GM19328 (cell line): ENCODE data around the gene CRISPLD2.

Experiments
- ATAC-seq: cut with Tn5 transposase; IDR thresholded peaks from one replicate; pipeline ENCODE4 v1.9.1; 2021; ENCODE audit warnings: mild to moderate bottlenecking, moderate library complexity; ENCODE audit not compliant: unreplicated experiment

The CRISPLD2 gene

DNA sequence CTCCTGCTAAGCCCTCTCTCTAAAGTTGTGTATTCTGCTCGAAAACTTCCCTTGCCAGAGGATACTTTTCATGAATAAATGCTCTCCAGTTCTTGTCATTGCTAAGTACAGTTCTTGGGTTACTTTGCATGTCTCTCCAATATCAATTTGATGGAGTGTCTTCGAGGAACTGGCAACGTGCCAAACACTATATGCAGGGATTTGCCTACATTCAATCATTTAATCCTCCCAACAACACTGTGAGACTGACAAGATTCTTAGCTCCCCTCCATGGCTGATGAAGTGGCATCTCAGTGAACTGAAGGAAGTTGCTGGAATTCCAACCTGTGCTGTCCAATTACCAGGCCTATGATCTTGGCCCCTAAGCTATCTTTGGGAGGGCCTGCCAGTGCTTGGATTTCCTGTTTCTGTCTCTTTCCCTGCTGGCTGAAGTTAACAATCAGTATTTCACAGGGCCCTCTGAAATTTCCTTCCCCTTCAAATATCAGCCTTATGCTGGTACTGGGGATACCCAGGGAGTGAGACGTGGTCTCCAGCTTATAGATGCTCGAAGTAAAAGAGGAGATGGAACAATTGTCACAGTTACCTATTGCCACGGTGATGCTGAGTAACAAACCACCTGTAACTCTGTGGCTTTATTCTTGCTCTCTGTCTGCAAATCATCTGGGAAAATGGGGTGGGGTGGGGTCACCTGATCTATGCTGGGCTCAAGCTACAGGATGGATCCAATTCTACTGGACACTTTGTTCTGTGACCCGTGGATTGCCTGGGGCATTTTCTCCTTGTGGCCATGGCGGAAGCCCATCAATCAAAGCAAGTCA lies 19.4 kb upstream of the CRISPLD2 start:
- ATAC-seq: no peak

DNA sequence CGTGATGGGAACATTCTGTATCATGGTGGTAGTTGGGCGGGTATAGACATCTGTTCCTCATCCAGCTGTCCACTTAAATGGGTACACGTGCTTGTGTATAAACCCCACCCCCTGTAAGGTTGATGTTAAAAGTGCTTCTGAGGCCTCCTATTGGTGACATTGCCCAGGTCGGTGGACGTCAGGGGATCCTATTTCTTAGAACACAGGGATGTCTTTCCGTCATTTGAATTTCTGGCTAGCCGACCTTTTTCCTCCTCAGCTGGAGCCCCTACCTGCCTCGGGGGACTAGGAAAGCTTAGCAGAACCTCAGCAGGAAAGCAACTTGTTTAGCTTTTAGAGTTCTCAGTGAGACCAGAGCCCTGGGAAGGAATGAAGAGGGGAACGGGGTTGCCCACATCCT lies 16.6 kb upstream of the CRISPLD2 start:
- no peak for ATAC-seq

DNA sequence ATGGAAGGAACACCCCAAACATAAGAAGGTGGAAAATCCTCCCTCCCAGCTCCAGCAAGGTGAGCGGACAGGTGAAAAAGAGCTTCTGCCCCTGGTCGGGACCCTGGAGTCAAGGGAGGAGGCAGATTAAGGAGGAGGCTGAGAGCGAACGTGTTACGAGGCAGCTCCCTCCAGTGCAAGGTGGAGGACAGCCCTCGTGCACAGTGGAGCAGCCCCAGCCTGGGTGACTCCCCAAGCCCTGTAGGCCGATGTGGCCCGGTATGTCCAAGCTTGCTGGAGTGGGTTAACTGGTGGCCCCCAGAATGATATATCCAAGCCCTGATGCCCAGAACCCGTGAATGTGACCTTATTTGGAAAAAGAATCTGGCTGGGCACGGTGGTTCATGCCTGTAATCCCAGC lies 15.5 kb upstream of the CRISPLD2 start:
- no peak for ATAC-seq

DNA sequence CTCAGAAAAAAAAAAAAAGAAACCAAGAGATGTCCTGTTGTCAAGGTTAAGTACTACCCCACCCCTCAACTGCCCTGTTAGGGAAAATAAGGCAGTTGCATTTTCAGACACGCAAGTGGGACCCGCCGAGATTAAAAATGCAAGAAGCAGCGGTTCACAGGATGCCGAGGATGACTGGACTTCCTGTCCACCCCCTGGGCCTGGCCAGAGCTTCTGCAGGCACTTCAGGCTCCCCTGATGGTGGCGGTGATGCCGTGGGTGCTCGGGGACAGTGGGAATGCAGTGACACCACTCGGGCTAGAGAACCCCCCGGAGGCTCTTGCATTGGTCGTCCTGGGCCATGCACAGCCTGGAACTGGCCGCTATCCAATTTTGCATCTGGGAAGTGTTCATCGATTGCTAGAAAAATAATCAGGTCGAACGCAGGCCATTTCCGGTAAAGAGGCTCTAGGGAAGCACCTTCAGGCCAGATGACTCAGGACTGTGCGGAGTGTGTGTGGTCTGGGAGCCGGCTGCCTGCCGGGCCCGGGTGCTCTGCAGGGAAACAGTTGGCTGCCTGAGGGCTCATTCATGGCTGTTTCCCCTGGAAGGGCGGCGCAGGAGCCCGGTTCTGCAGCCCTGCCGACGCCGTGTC lies 13.4 kb upstream of the CRISPLD2 start:
- ATAC-seq: no peak

DNA sequence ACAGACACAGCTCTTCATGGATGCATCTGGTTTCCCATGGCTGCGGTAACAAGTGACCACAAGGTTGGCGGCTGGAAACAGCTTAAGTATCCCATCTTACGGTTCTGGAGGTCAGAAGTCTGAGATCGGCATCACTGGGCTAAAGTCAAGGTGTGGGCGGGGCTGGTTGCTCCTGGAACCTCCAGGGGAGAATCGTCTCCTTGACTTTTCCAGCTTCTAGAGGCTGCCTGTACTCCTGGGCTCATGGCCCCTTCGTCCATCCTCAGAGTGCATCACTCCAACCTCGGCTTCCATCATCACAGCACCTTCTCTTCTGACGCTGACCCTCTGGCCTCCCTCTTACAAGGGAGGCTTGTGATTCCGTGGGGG lies 12.9 kb upstream of the CRISPLD2 start:
- no peak for ATAC-seq

DNA sequence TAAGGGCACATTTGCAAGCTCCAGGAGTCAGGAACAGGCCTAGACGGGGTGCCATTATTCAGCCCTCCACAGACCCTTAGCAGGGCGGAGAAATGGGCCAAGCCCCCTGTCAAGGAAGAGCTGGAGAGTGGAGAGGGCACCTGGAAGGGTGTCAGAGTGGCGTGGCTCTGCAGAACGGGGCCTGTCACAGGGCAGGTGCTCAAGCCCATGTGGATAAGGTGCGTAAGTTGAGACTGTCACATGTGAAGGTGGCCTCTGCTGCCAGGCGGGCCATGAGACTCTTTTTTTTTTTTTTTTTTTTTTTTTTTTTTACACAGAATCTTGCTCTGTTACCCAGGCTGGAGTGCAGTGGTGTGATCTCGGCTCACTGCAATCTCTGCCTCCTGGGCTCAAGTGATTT lies 12.0 kb upstream of the CRISPLD2 start:
- no peak for ATAC-seq

DNA sequence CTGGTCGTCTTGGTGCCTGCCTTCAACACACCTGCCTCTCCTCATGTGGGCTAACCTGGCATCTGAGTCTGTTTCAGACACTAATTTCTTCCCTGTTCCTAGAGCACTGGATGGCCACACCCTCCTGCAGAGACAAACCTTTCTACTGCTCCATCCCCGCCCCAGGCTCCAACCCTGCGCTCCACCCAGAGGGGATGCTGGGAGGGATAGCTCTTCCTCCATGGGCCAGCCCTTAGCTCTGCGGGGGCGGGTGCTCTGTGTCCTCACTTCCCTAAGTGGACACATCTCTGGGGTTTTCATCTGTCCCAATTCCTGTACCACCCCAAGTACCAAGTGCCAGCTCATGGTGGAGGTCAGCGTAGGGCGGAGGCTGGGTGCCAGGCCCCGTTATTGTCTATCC lies 11.0 kb upstream of the CRISPLD2 start:
- no peak for ATAC-seq

DNA sequence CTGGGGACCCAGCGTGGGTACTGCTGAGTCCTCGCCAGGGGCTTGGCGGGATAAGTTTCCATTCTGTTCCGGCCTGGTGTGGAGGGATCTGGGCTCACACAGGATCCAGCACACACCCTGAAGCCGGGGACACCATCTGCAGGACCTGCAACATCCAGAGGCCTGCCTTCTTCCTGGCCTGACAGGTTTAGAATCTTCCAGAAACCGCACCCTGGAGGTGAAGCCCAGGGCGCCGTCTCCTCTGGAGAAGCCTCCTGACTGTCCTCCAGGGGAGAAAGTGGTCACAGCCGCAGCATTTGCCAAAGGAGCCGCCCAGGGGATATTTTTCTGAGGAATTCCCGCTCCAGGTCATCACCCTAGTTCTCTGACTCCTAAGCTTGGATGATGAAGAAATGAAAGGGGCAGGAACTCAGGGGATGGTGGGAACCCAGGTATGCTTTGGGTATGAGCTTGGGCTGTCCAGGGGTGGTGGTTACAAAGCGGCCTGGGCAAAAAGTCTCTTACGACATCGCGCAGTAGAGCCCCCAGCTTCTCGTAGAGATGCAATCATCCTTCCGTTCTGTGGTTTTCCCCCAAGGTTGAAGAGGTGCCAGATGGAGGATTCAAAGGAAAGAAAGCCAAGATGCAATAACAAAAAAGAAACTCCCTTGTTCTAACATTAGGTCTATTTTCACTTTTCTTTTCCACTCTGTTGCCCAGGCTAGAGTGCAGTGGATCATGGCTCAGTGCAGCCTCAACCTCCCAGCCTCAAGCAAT lies 9.1 kb upstream of the CRISPLD2 start:
- ATAC-seq: no peak

DNA sequence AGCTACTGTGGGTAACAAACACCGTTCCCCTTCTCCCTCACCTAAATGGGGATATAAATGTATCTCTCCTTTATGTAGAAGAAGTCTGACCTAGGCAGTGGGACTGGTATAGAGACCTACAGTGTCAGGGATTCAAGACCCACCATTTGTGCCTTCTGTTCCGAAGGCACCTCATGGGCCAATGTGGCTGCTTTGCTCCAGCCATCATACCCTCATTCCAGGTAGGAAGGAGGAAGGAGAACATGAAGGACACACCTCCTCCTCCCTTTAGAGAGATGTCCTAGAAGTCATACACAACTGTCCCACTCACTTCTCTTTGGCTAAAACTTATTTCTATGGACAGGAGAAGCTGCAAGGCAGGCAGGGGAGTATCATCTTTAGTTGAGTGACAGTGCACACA lies 8.3 kb upstream of the CRISPLD2 start:
- no peak for ATAC-seq

DNA sequence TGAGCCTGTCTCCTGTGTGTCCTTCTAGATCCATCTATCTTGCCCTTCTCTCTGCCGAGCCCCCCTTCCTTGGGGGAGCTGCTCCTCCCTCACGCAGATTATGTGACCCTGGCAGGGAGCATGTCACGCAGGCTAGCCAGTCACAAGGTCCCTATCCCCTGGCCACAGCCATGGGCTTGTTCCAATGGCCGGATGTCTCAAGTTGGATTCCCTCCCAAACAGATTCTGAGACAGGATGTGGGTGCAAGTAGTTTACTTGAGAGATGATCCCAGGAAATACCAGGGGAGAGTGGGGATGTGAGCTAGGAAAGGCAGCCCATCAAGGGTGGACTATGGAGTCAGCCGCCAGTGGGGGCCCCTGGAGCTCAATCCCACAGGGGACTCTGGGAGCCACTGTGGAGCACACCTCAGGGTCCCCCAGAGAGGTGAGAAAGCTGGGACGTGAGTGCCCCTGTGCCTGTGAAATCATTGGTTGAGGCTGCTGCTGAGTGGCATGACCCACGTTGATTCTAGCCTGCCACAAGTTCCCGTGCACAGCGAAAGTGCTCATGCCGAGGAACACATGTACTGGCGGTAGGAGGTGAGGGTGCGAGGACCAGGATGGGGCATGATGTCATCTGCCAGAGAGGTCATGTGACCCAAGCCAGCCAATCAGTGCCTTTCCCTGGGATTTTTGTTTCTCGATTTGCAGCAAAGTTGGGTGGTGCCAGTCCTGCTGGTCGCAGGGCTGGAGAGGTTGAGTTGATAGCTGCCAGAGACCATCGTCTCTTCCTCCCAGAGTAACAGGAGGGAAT lies 6.4 kb upstream of the CRISPLD2 start:
- ATAC-seq: no peak

DNA sequence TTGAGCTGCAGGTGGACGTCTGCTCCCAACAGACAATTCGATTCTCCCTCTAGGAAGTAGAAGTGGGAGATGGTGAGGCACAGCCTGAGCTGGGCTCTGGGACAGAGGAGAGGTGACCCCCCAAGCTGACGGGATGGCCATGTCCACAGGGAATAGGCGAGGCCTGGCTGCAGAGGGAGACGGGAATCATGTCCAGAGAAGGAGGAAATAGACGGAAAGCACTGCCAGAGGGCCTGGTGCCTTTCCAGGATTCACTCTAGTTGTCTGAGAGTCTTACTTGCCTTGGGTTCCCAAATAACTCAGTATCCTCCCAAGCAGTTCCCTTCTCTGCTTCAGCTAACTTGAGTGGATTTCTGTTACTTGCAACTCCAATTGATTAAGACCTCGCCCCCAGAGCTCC lies 4.3 kb upstream of the CRISPLD2 start:
- no peak for ATAC-seq

DNA sequence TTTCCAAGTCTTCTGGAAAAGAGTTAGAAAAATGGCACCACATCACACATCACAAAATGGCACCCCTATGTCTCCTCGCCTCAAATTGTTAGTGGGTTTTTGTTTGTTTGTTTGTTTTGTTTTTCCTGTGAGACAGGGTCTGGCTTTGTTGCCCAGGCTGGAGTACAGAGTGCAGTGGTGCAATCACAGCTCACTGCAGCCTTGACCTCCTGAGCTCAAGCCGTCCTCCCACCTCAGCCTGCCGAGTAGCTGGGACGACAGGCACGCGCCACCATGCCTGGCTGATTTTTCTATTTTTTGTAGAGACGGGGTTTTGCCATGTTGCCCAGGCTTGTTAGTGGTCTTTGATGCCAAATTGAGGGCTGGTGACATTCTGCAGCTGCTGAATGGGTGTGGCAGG lies 3.8 kb upstream of the CRISPLD2 start:
- no peak for ATAC-seq

DNA sequence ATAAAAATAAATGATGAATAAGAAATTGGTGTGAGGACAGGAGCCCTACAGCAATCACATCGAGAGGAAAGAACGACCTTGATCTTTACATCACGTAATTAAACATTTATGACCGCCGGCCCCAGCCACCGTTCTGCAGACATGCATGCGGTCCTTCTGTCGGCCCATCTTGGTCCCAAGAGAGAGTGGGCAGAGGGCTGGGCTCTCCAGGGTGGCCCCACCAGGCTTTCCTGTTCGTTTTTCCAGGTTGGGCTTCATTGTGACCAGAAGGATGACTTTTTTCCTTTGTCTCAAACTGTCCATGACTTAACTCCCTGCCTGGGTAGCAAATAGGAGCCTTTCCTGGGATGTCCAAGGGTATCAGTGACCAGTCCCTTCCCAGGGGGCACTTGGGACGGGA lies 3.3 kb upstream of the CRISPLD2 start:
- no peak for ATAC-seq

DNA sequence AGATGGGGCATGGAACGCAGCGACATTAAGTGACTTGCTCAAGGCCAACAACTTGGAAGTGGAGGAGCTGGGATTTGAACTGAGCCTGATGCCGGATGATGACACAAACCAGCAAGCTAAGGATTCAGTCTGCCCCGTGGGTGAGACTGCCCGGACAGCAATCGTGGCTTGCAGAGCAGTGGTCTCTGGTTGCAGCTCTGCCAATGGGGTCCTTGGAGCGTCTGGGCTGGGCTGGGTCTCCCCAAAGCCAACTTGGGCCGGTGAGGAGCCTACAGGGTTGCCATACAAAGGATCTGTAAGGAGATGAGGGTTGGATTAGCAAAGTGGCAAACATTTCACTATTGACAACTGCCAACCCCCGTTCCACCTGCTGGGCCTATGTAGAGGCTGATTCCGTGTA lies 2.6 kb upstream of the CRISPLD2 start:
- ATAC-seq: no peak

DNA sequence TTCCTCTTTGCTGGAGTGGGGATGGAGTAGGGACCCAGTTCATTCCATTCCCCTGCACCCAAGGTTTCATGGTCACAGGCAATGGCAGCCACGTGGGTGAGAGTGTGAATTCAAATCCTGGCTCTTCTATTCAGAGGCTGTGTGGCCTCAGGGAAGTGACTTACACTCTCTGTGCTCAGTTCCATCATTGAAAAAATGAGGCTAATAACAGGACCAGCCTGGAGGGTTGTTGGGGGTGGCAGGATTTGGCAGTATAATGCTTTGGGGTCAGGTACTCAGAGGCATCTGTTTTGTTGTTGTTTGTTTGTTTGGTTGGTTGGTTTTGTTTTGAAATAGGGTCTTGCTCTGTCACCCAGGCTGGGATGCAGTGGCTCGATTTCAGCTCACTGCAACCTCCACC lies 2.2 kb upstream of the CRISPLD2 start:
- no peak for ATAC-seq

DNA sequence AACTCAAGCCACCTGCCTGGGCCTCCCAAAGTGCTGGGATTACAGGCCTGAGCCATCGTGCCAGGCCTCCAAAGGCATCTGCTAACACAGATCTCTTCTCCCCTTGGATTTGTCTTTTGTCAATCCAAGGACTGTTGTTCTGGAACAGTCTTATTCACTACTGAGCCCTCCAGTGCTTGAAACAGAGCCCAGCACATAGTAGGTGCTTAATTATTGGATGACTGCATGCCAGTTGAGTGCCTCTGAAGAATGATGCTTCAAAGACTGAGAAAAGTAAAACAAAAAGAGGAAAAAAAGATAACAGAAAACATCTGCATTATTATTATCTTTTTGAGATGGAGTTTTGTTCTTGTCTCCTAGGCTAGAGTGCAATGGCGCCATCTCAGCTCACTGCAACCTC lies 1.7 kb upstream of the CRISPLD2 start:
- no peak for ATAC-seq

DNA sequence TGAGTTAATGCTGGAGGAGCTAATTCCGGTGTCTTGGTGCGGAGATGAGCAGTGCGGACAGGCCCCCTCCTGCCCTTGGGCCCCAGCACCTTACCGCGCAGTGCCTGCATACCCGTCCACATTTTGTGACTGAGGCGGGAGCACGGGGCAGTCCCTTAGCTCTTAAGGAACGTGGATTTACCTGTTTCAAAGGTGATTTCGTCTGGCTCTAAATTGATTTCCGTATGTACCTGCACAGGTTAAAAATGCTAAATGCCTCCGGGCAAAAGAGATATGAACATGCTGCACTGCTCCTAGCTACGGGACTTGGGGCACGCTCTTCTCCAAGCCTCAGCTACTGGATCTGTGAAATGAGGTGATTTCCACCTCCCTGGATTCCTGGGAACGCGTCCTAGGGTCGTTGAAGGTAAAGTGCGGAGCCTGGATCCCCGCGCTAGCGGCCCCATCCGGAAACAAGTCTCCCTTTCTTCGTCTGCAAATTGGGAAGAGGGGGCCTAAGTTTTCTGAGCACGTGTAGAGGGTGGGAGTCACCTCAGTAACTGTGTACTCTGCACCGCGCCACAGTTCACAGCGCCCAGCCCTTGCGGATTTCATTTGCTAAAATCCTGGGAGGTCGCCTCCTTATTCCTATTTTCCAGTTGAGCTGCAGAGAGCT lies 669 bp upstream of the CRISPLD2 start:
- no peak for ATAC-seq

DNA sequence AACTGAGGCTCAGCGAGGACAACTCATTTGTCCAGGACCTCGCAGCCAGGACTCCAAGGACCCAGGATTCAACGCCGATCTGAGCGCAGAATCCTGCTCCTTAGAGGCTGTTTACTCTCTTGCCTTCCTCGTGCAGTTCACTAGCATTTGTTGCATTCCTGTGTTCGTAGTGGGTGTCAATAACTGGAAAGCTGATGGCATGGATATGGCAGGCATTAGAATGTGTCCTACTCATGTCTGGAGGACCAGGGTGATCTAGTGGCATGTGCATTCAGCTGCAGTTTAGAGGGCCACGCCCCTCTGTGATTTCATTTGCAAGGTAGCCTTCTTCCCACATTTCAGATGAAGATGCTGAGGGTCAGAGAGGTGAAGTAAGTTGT lies 510 bp downstream of the CRISPLD2 start:
- no peak for ATAC-seq

DNA sequence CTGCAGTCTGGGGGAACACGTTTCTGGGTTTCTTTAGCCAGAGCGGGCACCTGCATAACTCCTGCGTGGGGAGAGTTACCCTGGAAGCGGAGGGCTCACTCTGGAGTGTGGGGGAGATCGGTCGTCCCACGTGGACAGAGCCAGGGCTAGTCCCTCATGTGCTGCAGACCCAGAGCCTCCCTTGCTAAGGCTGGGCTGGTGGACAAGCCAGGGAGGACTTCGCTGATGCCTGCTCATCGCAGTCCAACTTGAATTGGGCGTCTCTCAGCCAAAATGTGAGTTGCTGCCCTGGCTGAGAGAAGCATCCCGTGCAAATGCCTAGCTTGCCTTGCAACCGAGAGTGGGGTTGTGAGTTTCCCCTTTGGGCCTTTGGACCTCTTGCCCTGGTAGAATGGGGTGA lies 986 bp downstream of the CRISPLD2 start:
- ATAC-seq: no peak

DNA sequence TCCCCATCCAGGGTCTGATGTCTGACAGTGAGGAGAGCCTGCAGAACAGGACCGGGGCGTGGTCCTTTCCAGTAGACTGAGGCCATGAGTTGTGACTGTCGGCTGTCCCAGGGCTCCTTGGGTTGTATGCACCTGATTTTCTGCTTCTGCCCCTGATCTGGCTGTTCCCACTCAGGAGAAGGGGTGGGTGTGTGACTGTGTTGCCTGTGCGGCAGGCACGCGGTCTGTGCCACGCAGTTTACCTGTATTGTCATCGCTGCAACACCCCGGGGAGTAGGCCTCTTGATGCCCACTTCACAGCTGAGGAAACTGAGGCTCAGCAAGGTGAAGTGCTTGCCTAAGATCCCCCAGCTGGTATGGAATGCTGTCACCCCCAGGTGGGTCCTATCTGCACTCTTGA lies 1.4 kb downstream of the CRISPLD2 start:
- no peak for ATAC-seq
